HCT116 (cell line): ENCODE measurements around the gene PRRT1B. TPM values are rescaled to one million over a fixed set of nuclear protein-coding genes. Genes with fewer than 3 reads are reported as not detected.

Source experiments
- ATAC-seq: fragments of 200-7000 bp; cut with Tn5 transposase; 2 replicates; pipeline ENCODE4 v1.9.1; 2020; ENCODE audit warnings: mild to moderate bottlenecking, moderate library complexity
- BruUV-seq: library from RNA; stranded (reverse); fragments of 400-500 nt; replicated peaks from 2 replicates; lab custom pipeline; 2021; lab: Mats Ljungman, UMichigan
- CTCF ChIA-PET: fragments of 300-600 bp; sonication (Branson Sonifier 250); formaldehyde crosslinking; loops from one replicate; lab custom pipeline; 2021; ENCODE audit warnings: antibody characterized with exemption; lab: Charles Lee
- POLR2A ChIA-PET: fragments of 300-600, 350-600 bp; sonication (Branson Sonifier 250); formaldehyde crosslinking; loops from one replicate; lab custom pipeline; 2021; ENCODE audit warnings: antibody characterized with exemption; lab: Charles Lee
- RAD21 ChIA-PET, 2 experiments: fragments of 300-600 bp; sonication (Branson Sonifier 250); formaldehyde crosslinking; loops; one replicate each; lab custom pipeline; 2023; ENCODE audit warnings: low total read pairs in 2 of 2; ENCODE audit not compliant: uncharacterized antibody in 2 of 2, unreplicated experiment in 2 of 2, low non-redundant PET in 1 of 2; lab: Charles Lee
- DNase-seq: peaks from one replicate; pipeline ENCODE4 v3.0.0-alpha.2; 2010; ENCODE audit warnings: low read depth, low spot score
- H2AFZ ChIP-seq: fragments of 200-600 bp; shearing (Covaris generic), sonication (generic); 2 replicates; pipeline ENCODE4 v1.6.1; 2017; ENCODE audit warnings: low read depth, mixed run types, mixed read lengths, antibody characterized with exemption, low read length; ENCODE audit not compliant: poor library complexity, severe bottlenecking
- H3K27ac ChIP-seq: 2 replicates; pipeline ENCODE4 v1.5.1; 2012; ENCODE audit warnings: low read depth, low read length
- H3K27me3 ChIP-seq: fragments of 200-600 bp; sonication (generic); 2 replicates; pipeline ENCODE4 v1.6.1; 2016; ENCODE audit warnings: mixed run types, low read length, mixed read lengths; ENCODE audit not compliant: insufficient read depth
- H3K36me3 ChIP-seq, 2 experiments: fragments of 200-500 bp in 1 of 2; fragments of 200-600 bp in 1 of 2; sonication (Bioruptor generic) in 1 of 2; sonication (generic) in 1 of 2; 2 replicates each; pipeline versions ENCODE4 v1.5.1 to v1.6.1; 2014 to 2016; ENCODE audit warnings: low read length in 2 of 2, inconsistent platforms in 1 of 2, mixed read lengths in 1 of 2, mixed run types in 1 of 2; ENCODE audit not compliant: insufficient read depth in 2 of 2, control insufficient read depth in 1 of 2
- H3K4me1 ChIP-seq, 2 experiments: fragments of 200-600 bp in 1 of 2; sonication (generic) in 1 of 2; 2 replicates each; pipeline versions ENCODE4 v1.5.1 to v1.6.1; 2012 to 2017; ENCODE audit warnings: low read length in 2 of 2, inconsistent platforms in 1 of 2, mild to moderate bottlenecking in 1 of 2, mixed read lengths in 1 of 2, mixed run types in 1 of 2, moderate library complexity in 1 of 2; ENCODE audit not compliant: insufficient read depth in 2 of 2, control insufficient read depth in 1 of 2
- H3K4me2 ChIP-seq: fragments of 200-600 bp; sonication (generic); 2 replicates; pipeline ENCODE4 v1.6.1; 2017; ENCODE audit warnings: mixed run types, low read length, mixed read lengths
- H3K4me3 ChIP-seq, 2 experiments: fragments of 200-600 bp in 1 of 2; sonication (generic) in 1 of 2; replicated peaks in 1 of 2; 2 replicates each; pipeline ENCODE4 v1.5.1; 2011 to 2016; ENCODE audit warnings: low read length in 2 of 2, control low read depth in 1 of 2, low read depth in 1 of 2, mild to moderate bottlenecking in 1 of 2, mixed read lengths in 1 of 2, mixed run types in 1 of 2
- H3K79me2 ChIP-seq: fragments of 200-600 bp; sonication (generic); 2 replicates; pipeline ENCODE4 v1.6.1; 2017; ENCODE audit warnings: mild to moderate bottlenecking, mixed run types, low read length, moderate library complexity, mixed read lengths; ENCODE audit not compliant: insufficient read depth
- H3K9ac ChIP-seq: fragments of 200-600 bp; sonication (generic); 2 replicates; pipeline ENCODE4 v1.6.1; 2016; ENCODE audit warnings: low read length, mixed read lengths
- H3K9me2 ChIP-seq: fragments of 200-600 bp; sonication (generic), shearing (Covaris generic); 2 replicates; pipeline ENCODE4 v1.6.1; 2017; ENCODE audit warnings: mixed run types, mild to moderate bottlenecking, moderate library complexity; ENCODE audit not compliant: insufficient read depth
- H3K9me3 ChIP-seq, 2 experiments: fragments of 200-500 bp in 1 of 2; fragments of 200-600 bp in 1 of 2; sonication (Bioruptor generic) in 1 of 2; sonication (generic) in 1 of 2; 2 replicates each; pipeline ENCODE4 v1.6.1; 2014 to 2017; ENCODE audit warnings: low read length in 2 of 2, mixed read lengths in 2 of 2, inconsistent platforms in 1 of 2, low read depth in 1 of 2, mild to moderate bottlenecking in 1 of 2, mixed run types in 1 of 2, moderate library complexity in 1 of 2; ENCODE audit not compliant: control insufficient read depth in 1 of 2, insufficient read depth in 1 of 2
- H4K20me1 ChIP-seq: fragments of 200-600 bp; sonication (generic), shearing (Covaris generic); 2 replicates; pipeline ENCODE4 v1.6.1; 2017; ENCODE audit warnings: mixed run types, mild to moderate bottlenecking, moderate library complexity; ENCODE audit not compliant: insufficient read depth
- CBX3 ChIP-seq: IDR thresholded peaks from 2 replicates; pipeline ENCODE4 v1.6.1; 2012; ENCODE audit warnings: low read depth
- CEBPB ChIP-seq: IDR thresholded peaks from 2 replicates; pipeline ENCODE4 v1.6.1; 2012; ENCODE audit warnings: low read depth
- EGR1 ChIP-seq: IDR thresholded peaks from 2 replicates; pipeline ENCODE4 v1.6.1; 2012; ENCODE audit warnings: low read depth
- EZH2 ChIP-seq: fragments of 200-600 bp; sonication (generic); IDR thresholded peaks from 2 replicates; pipeline ENCODE4 v1.6.1; 2017; ENCODE audit warnings: antibody characterized with exemption, mixed run types
- EZH2phosphoT487 ChIP-seq: fragments of 200-600 bp; IDR thresholded peaks from 2 replicates; pipeline ENCODE4 v1.6.1; 2018; ENCODE audit warnings: antibody characterized with exemption, borderline replicate concordance
- FOSL1 ChIP-seq: IDR thresholded peaks from 2 replicates; pipeline ENCODE4 v1.6.1; 2012; ENCODE audit warnings: low read depth
- MAX ChIP-seq: IDR thresholded peaks from 2 replicates; pipeline ENCODE4 v1.6.1; 2012
- POLR2A ChIP-seq: IDR thresholded peaks from 2 replicates; pipeline ENCODE4 v1.7.0; 2011; ENCODE audit warnings: borderline replicate concordance; ENCODE audit not compliant: insufficient read depth, insufficient read length; ENCODE audit errors: extremely low read depth
- POLR2AphosphoS5 ChIP-seq: IDR thresholded peaks from 2 replicates; pipeline ENCODE4 v1.6.1; 2011; ENCODE audit warnings: mild to moderate bottlenecking, low read depth, low read length, moderate library complexity
- RAD21 ChIP-seq: IDR thresholded peaks from 2 replicates; pipeline ENCODE4 v1.6.1; 2012; ENCODE audit warnings: low read depth, mild to moderate bottlenecking
- REST ChIP-seq: IDR thresholded peaks from 2 replicates; pipeline ENCODE4 v1.6.1; 2012; ENCODE audit warnings: low read depth
- SIN3A ChIP-seq: IDR thresholded peaks from 2 replicates; pipeline ENCODE4 v1.6.1; 2012; ENCODE audit warnings: low read depth
- SP1 ChIP-seq: IDR thresholded peaks from 2 replicates; pipeline ENCODE4 v1.6.1; 2012; ENCODE audit warnings: low read depth
- TCF7L2 ChIP-seq: IDR thresholded peaks from 2 replicates; pipeline ENCODE4 v1.7.0; 2011; ENCODE audit warnings: borderline replicate concordance, inconsistent platforms; ENCODE audit not compliant: insufficient read depth, insufficient read length; ENCODE audit errors: extremely low read depth
- ZFX ChIP-seq: fragments of 450-650 bp; IDR thresholded peaks from 2 replicates; pipeline ENCODE4 v1.6.1; 2017
- intact Hi-C: fragments of 100-400 bp; cut with micrococcal nuclease; formaldehyde crosslinking; loops from 2 replicates; pipeline ENCODE4 v1.10.0; 2022
- total RNA-seq: library from RNA; stranded (reverse); gene quantifications from one replicate; pipeline ENCODE4 v1.2.1, GENCODE V29; 2021; ENCODE audit not compliant: unreplicated experiment

PRRT1B gene
- total RNA-seq, 1 experiment from 2014 or later = not detected

- Histone ChIP-seq H3K4me2 (no peak overlapping the region), H3K9ac (no peak overlapping the region), H3K36me3 (no peaks in the 10 kb centered on the region), H3K27me3 (no peaks in the 10 kb centered on the region), H3K4me3 (no peak overlapping the region), H3K79me2 (no peaks in the 10 kb centered on the region), H4K20me1 (no peaks in the 10 kb centered on the region), H3K9me3 (no peaks in the 10 kb centered on the region), H3K4me1 (no peaks in the 10 kb centered on the region), H2AFZ (no peak overlapping the region), H3K9me2 (no peaks in the 10 kb centered on the region), H3K27ac (no peak overlapping the region)
- RAD21 ChIA-PET = no interaction called here
- DNase-seq (no peak), ATAC-seq (no peak)
- POLR2A ChIA-PET = no interaction called here
- intact Hi-C loops = no loop called here
- no peak for TF ChIP-seq EZH2
- TF ChIP-seq MAX = no peak
- no peak for TF ChIP-seq FOSL1
- no peak for TF ChIP-seq EGR1
- no peak for TF ChIP-seq RAD21
- no peak for TF ChIP-seq TCF7L2
- TF ChIP-seq CBX3 = no peak
- CTCF ChIA-PET = no interaction called here
- BruUV-seq = no TSS peak
Observed at GRCh38 chr9:131537946-131538345, 7.4 kb upstream of the PRRT1B start.

GRCh38 chr9:131539223-131539923, 6.0 kb upstream of the PRRT1B start:
- no peak overlapping the region for H3K27ac ChIP-seq
- intact Hi-C loops = no loop called here
- no peaks in the 10 kb centered on the region for H3K36me3 ChIP-seq
- no peak for DNase-seq
- no peaks in the 10 kb centered on the region for H3K27me3 ChIP-seq
- CTCF ChIA-PET = no interaction called here
- H3K79me2 ChIP-seq = no peaks in the 10 kb centered on the region
- H2AFZ ChIP-seq = no peak overlapping the region
- no peaks in the 10 kb centered on the region for H3K9me2 ChIP-seq
- RAD21 ChIA-PET = no interaction called here
- no peak overlapping the region for H3K9ac ChIP-seq
- no peaks in the 10 kb centered on the region for H3K4me1 ChIP-seq
- BruUV-seq = no TSS peak
- H3K4me2 ChIP-seq = no peak overlapping the region
- no peaks in the 10 kb centered on the region for H4K20me1 ChIP-seq
- H3K9me3 ChIP-seq = peaks cover 0 to 10% of the 10 kb centered on the region in 2 experiments; a peak in 2 of 4 replicates
- ATAC-seq = no peak
- H3K4me3 ChIP-seq = no peak overlapping the region
- POLR2A ChIA-PET = no interaction called here
- no peak for TF ChIP-seq POLR2AphosphoS5
- TF ChIP-seq RAD21 = no peak
- no peak for TF ChIP-seq REST
- no peak for TF ChIP-seq SP1
- TF ChIP-seq EZH2 = no peak
- no peak for TF ChIP-seq EGR1
- no peak for TF ChIP-seq SIN3A
- no peak for TF ChIP-seq ZFX
- no peak for TF ChIP-seq MAX
- TF ChIP-seq EZH2phosphoT487 = no peak
- no peak for TF ChIP-seq FOSL1
- no peak for TF ChIP-seq CEBPB
- TF ChIP-seq POLR2A = no peak
